Measurements from ENCODE around the gene ANKLE1. TPM values are rescaled to one million over a fixed set of nuclear protein-coding genes. Genes with fewer than 3 reads are reported as not detected.

The ANKLE1 gene
- total and polyA plus RNA-seq, 2 donors (not counting 3 experiments of a cell fraction or from before 2014, with no cell fraction given) = 1.9 to 3.1 TPM

DNA sequence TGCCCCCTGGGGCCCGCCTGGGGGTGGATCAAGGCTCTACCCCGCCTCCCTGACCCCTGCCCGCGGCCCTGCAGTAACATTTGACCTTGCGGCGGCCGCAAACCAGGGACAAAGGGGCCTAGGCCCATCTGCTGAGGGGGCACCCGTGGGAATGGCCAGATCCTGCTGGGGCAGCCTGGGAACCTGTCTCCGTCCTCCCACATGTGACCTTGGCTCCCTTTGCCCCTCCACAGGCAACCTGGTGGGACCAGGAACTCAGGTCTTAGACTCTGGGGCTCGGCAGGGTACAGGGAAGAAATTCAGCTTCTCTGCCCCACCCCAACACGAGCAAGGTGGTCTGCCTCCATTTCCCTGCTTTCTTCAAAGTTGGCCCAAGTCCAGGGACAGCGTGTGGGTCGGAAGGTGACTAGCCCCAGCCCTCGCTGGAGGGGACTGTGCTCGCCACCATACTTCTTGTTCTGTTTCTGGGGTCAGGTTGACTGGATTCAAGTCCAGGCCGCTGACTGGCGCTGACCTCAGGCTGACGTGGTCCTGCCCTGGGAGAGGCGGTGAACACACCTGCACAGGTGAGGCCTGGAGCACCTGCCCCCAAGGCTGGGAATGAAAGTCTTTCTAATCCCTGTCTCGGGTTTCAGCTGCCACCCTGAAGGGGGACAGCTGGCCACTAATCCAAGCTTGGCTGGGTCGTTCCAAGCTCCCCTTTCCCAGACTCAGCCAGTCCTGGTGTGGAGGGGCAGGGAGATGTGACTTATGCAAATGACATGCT lies 33.5 kb upstream of the ANKLE1 start:
- no peak for TF ChIP-seq GATA2 (IDR thresholded peaks at IDR 0.05; ENCODE audit: insufficient read depth, insufficient read length, low read depth, low read length)
- TF ChIP-seq FOS (IDR thresholded peaks at IDR 0.05; ENCODE audit: borderline replicate concordance, insufficient read depth, low read length) = no peak
- no peak for TF ChIP-seq MYC (IDR thresholded peaks at IDR 0.05; ENCODE audit: low read depth, low read length)
- no peak for TF ChIP-seq JUN (IDR thresholded peaks at IDR 0.05; ENCODE audit: borderline replicate concordance, insufficient read depth, insufficient read length, low read depth)
- no peak for TF ChIP-seq POLR2A (IDR thresholded peaks at IDR 0.05; ENCODE audit: low read depth, low read length)
- TF ChIP-seq EZH2 (IDR thresholded peaks at IDR 0.05; ENCODE audit: borderline replicate concordance, low read depth, low read length, severe bottlenecking) = no peak
- TF ChIP-seq, protein P1, sequence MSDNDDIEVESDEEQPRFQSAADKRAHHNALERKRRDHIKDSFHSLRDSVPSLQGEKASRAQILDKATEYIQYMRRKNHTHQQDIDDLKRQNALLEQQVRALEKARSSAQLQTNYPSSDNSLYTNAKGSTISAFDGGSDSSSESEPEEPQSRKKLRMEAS (IDR thresholded peaks at IDR 0.05; ENCODE audit: insufficient read depth, insufficient read length) = no peak
- no peak for TF ChIP-seq POLR2AphosphoS5 (IDR thresholded peaks at IDR 0.05; ENCODE audit: insufficient read depth, low read depth, low read length)
- TF ChIP-seq CTCF (IDR thresholded peaks at IDR 0.05; ENCODE audit: extremely low read depth in 1 of 2, insufficient read depth in 1 of 2, low read depth in 1 of 2, low read length in 2 of 2) = no peak
- Histone ChIP-seq H3K4me3 (replicated peaks in 1 of 3; ENCODE audit: insufficient read depth in 1 of 3, low read depth in 1 of 3, low read length in 3 of 3) (no peak overlapping the region), H3K9me3 (replicated peaks; ENCODE audit: control insufficient read depth, insufficient read depth, low read length) (no peaks in the 10 kb centered on the region), H3K79me2 (ENCODE audit: control insufficient read depth, insufficient read depth, low read length) (peaks cover 19% of the 10 kb centered on the region), H3K36me3 (ENCODE audit: control insufficient read depth in 2 of 2, extremely low read depth in 1 of 2, insufficient read depth in 2 of 2, low read length in 2 of 2) (peaks cover 0 to 15% of the 10 kb centered on the region in 2 experiments), H3K9me1 (replicated peaks; ENCODE audit: control insufficient read depth, extremely low read depth, insufficient read depth, low read length) (no peaks in the 10 kb centered on the region), H3K9ac (replicated peaks; ENCODE audit: extremely low read depth, insufficient read depth, low read length) (no peak overlapping the region), H4K20me1 (replicated peaks; ENCODE audit: control insufficient read depth, extremely low read depth, insufficient read depth, low read length) (no peaks in the 10 kb centered on the region), H2AFZ (ENCODE audit: low read depth, low read length) (no peak overlapping the region), H3K4me1 (ENCODE audit: control insufficient read depth, extremely low read depth, insufficient read depth, low read length) (peaks cover 28% of the 10 kb centered on the region), H3K27me3 (ENCODE audit: control insufficient read depth in 2 of 2, insufficient read depth in 2 of 2, low read length in 2 of 2) (no peaks in the 10 kb centered on the region), H3K27ac (ENCODE audit: insufficient read depth, low read depth, low read length) (no peak overlapping the region), H3K4me2 (ENCODE audit: insufficient read depth, low read length) (no peak overlapping the region)
- FAIRE-seq = no peak
- ChIA-PET POLR2A (no interaction called here), CTCF (interaction anchor here (0.6 to 4.4 kb wide), 3 partner anchors 12 to 519 kb away, joined by 3 to 28 read pairs (median 5); no protein-coding TSS in a partner anchor)
- DNase-seq (ENCODE audit: low read depth, low spot score) = no peak
- dilution Hi-C loops (cut with MboI; ENCODE audit: extremely low pct_ligation_motif_present, low sequenced_read_pairs) = no loop called here
- intact Hi-C loops (cut with micrococcal nuclease) = no loop called here
- no TSS peak for BruUV-seq (replicated peaks)
